Measurements from ENCODE around the gene KCNQ1OT1. TPM values are rescaled to one million over a fixed set of nuclear protein-coding genes. Genes with fewer than 3 reads are reported as not detected.

KCNQ1OT1 gene
- total RNA-seq, 4 donors from 2014 or later: 6.3 to 8.0 (median 7.7) TPM

DNA sequence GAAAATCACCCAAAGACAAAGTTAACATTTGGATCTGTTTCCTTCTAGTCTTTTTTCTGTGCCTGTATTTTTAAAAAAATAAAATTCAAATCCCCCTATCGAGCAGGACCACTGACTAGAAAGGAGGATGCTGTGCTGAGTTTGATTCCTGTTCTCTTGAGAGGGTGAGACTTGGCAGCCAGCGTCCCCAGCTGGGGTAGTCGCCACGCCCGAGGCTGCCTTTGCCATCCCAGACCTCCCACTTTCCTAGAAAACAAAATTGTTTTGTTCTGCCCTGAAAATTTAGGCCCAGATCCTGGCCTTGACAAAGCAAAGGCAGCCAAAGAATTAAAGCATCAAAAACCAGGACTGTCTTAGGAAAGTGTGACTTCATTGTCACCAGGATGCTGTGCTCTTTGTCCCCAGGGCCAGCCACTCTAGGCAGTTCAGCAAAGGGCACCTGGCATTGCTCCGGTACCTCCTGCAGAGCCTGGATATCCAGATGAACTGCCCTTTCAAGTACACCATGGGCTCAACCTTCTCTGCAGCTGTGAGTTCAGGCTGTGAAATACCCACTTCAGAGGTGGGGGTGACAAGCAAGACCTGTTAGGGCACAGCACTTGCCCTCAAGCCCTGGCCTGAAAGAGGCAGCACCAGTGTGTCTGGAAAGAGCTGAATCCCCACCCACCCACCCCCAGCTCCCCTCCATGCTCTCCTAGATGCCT lies 44.6 kb downstream of the KCNQ1OT1 start:
- no peaks in the 10 kb centered on the region for H3K36me3 ChIP-seq
- H3K4me1 ChIP-seq: peaks cover 0 to 3% (median 0%) of the 10 kb centered on the region in 4 donors
- TF ChIP-seq, protein P1, sequence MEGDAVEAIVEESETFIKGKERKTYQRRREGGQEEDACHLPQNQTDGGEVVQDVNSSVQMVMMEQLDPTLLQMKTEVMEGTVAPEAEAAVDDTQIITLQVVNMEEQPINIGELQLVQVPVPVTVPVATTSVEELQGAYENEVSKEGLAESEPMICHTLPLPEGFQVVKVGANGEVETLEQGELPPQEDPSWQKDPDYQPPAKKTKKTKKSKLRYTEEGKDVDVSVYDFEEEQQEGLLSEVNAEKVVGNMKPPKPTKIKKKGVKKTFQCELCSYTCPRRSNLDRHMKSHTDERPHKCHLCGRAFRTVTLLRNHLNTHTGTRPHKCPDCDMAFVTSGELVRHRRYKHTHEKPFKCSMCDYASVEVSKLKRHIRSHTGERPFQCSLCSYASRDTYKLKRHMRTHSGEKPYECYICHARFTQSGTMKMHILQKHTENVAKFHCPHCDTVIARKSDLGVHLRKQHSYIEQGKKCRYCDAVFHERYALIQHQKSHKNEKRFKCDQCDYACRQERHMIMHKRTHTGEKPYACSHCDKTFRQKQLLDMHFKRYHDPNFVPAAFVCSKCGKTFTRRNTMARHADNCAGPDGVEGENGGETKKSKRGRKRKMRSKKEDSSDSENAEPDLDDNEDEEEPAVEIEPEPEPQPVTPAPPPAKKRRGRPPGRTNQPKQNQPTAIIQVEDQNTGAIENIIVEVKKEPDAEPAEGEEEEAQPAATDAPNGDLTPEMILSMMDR (IDR thresholded peaks at IDR 0.05): no peak
- no peak for TF ChIP-seq POLR2A (IDR thresholded peaks at IDR 0.05)
- TF ChIP-seq EP300 (IDR thresholded peaks at IDR 0.05): no peak
- H3K27ac ChIP-seq: no peak overlapping the region
- 77 to 92% methylated on average over 6 of the region's 6 CpGs for WGBS, 2 donors
- H3K27me3 ChIP-seq: no peaks in the 10 kb centered on the region
- H3K4me3 ChIP-seq: no peak overlapping the region
- peaks cover 0 to 99% (median 15%) of the 10 kb centered on the region in 4 donors for H3K9me3 ChIP-seq
- no peak for DNase-seq (ENCODE audit: low spot score in 2 of 2)

DNA sequence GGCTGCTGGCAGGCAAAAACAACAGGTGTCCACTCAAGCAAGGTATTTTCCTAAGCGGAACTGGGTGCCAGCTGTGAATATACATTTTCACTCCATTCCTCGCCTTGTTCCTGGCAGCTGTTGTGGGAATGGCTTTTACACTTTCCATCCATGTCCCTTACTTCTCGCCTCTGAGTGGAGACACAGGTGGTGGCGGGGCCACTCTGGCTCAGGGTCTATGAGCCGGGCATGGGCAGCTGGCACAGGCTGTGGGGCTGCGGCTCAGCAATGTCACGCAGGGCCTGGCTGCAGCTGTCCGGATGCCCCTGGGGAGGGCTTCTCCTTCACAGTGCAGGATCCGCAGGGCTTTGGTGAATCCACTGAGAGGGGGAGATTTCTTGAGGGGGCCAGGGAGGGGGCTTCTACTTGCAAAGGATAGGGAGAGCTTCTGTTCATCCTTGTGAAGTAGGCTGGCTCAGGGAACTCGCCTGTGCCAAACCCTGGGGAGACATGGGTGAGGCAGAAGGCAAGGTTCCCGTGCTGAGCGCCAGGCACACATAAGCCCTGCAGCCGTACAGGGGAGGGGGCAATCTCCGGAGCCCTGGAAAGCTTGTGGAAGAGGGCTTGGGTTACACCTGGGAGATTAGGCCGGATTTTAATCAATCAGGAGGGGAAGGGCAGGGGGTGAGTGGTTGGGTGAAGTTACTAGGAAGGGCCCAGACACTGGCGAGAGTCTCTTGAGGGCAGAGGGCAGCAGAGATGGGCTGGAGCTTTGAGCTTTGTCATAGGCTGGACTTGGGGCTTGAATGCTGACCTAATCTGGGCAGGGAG lies 45.7 kb downstream of the KCNQ1OT1 start:
- DNase-seq (ENCODE audit: low spot score in 2 of 2): no peak
- 93 to 95% methylated on average over 16 of the region's 16 CpGs for WGBS, 2 donors
- TF ChIP-seq, protein P1 (IDR thresholded peaks at IDR 0.05): no peak

DNA sequence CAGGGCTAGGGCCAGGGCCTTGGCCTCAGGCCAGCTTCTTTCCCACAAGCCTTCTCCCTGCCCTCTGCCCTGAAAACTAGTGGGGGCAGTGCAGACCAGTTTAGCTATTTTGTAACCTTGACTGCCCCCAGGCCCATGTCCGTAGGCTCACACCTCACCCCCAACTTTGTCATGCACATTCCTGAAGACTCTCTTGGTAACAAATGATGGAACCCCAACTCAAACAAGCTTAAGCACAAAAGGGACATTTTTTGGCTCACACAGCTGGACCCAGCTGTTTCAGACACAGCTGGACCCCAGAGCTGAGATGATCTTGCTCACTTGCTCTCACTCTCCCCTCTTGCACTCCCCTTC lies 46.6 kb downstream of the KCNQ1OT1 start:
- Histone ChIP-seq H3K36me3 (no peaks in the 10 kb centered on the region), H3K9me3 (peaks cover 0 to 99% (median 19%) of the 10 kb centered on the region in 4 donors), H3K27me3 (no peaks in the 10 kb centered on the region), H3K4me1 (peaks cover 0 to 3% (median 0%) of the 10 kb centered on the region in 4 donors), H3K27ac (no peak overlapping the region), H3K4me3 (no peak overlapping the region)
- WGBS, 2 donors: 53 to 56% methylated on average over 1 of the region's 1 CpG
- TF ChIP-seq, protein P1 (IDR thresholded peaks at IDR 0.05): no peak
- TF ChIP-seq POLR2A (IDR thresholded peaks at IDR 0.05) (no peak), EP300 (IDR thresholded peaks at IDR 0.05) (no peak)
- no peak for DNase-seq (ENCODE audit: low spot score in 2 of 2)

More for the DNA sequence above, 45.7 kb downstream of the KCNQ1OT1 start:
- Histone ChIP-seq H3K4me3 (no peak overlapping the region), H3K27me3 (no peaks in the 10 kb centered on the region), H3K36me3 (no peaks in the 10 kb centered on the region), H3K27ac (no peak overlapping the region), H3K9me3 (peaks cover 0 to 99% (median 18%) of the 10 kb centered on the region in 4 donors), H3K4me1 (peaks cover 0 to 3% (median 0%) of the 10 kb centered on the region in 4 donors)

DNA sequence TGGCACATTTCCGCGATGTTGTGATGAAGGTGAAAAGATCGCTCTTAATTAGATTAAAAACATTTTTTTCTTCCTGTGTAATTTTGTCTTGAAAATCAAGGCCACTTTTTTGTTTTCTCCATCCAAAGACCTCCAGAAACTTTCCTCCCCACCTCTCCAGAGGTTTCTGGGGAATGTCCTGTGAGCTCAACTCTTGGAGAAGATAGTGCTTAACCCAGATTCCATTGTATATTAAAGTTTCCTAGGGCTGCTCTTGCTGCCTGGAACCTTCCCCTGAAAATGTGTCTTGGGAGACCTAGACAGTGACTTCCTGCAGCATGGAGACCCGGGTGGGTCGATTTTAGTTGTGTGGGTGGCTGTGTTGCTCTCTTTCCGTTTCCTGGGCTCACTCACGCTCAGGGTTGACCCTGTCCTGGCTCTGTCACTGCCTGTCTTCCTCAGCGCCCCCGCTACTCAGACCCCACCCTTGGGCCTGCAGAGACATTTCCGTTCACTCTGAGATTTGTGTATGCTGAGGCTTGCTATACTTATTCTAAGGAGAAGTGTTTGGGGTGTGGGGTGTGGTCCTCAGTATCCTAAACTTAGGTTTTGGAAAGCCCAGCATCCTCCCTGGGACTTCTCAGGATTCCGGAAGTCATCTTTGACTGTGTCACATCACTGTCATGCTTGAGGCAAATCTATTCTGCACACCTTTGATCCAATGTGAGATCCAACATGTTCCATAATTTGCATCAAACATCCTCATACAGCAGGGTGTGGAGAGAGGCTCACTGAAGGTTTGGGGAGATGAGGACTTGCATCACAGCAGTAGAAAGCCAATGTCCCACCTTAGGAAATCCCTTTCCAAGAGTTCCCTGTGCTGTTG lies 47.2 kb downstream of the KCNQ1OT1 start:
- no peak for TF ChIP-seq POLR2A (IDR thresholded peaks at IDR 0.05)
- Histone ChIP-seq H3K27me3 (no peaks in the 10 kb centered on the region), H3K27ac (no peak overlapping the region), H3K36me3 (no peaks in the 10 kb centered on the region), H3K4me1 (peaks cover 0 to 3% (median 0%) of the 10 kb centered on the region in 4 donors), H3K4me3 (no peak overlapping the region), H3K9me3 (peaks cover 0 to 99% (median 19%) of the 10 kb centered on the region in 4 donors)
- DNase-seq (ENCODE audit: low spot score in 2 of 2): no peak
- 77 to 78% methylated on average over 11 of the region's 11 CpGs for WGBS, 2 donors

DNA sequence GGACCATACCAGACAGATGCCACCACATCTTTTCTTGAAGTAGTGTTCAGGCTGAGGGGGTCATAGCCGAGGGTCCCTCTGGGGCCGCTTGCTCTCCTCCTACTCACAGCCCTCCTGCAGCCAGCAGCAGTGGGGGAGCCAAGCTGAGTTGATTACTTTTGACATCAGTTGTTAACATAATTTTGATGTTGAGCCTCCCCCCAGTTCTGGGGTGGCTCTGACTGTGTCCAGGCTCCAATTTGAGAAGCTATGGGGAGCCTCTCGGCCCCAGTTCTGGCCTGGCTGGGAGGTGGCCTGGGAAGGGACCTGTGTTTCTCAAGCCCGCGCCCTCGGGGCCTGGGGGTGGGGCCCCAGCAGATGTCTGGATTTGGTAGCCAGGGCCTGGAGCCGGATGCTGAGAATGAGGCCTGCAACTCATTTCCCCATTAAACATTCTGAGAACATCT lies 47.9 kb downstream of the KCNQ1OT1 start:
- no peak for DNase-seq (ENCODE audit: low spot score in 2 of 2)
- 73 to 84% methylated on average over 7 of the region's 7 CpGs for WGBS, 2 donors
- peaks cover 0 to 99% (median 20%) of the 10 kb centered on the region in 4 donors for H3K9me3 ChIP-seq
- H3K27ac ChIP-seq: no peak overlapping the region
- TF ChIP-seq, protein P1 (IDR thresholded peaks at IDR 0.05): no peak
- no peak for TF ChIP-seq EP300 (IDR thresholded peaks at IDR 0.05)
- TF ChIP-seq POLR2A (IDR thresholded peaks at IDR 0.05): no peak
- H3K27me3 ChIP-seq: no peaks in the 10 kb centered on the region
- H3K36me3 ChIP-seq: no peaks in the 10 kb centered on the region
- H3K4me3 ChIP-seq: no peak overlapping the region
- H3K4me1 ChIP-seq: peaks cover 0 to 3% (median 0%) of the 10 kb centered on the region in 4 donors
